ENCODE results near the gene DENND1A. TPM values are rescaled to one million over a fixed set of nuclear protein-coding genes. Genes with fewer than 3 reads are reported as not detected.
A peak's percentile ranks its signal among the peaks of the same experiment; 100 is the strongest.

The DENND1A gene
- total and polyA plus RNA-seq, 2 experiments from 2014 or later = 13.1 to 14.5 TPM

DNA sequence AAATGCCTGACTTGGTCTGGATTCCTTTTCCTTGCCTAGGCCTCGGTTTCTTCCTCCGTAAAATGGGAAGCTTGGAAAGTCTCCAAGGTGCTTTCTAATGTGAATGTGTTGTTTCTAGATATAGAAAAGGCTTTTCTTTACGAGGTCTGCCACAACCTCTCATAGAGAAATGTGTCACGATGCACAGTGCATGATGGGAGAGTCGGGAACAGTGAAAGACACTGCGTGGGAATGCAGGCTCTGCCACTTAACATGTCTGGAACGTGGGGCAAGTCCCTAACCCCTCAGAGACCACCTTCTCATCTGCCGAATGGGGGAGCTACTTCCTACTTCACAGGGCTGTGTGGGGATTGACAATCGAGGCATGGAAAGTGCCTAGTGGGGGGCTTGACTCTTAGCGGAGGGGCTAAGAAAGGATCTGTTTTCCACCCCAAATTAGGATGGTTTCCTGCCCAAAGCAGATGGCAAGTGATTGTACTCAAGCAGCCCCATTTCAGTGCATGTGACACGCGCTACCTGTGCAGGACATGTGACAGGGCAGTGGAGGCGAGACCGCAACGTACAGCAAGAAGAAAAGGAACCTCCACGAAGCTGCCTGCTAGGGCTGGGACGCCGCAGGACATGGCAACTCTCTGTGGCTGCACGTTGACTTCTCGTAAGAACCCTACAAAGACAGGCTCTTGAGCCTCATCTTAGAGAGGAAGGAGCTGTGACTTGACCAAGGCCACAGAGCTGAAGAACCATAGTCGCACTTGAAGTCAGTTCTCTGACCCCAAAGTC, 458.7 kb downstream of the DENND1A start:
- no peak for DNase-seq (ENCODE audit: low read depth in 1 of 2, low spot score in 1 of 2)
- TF ChIP-seq, protein P1, sequence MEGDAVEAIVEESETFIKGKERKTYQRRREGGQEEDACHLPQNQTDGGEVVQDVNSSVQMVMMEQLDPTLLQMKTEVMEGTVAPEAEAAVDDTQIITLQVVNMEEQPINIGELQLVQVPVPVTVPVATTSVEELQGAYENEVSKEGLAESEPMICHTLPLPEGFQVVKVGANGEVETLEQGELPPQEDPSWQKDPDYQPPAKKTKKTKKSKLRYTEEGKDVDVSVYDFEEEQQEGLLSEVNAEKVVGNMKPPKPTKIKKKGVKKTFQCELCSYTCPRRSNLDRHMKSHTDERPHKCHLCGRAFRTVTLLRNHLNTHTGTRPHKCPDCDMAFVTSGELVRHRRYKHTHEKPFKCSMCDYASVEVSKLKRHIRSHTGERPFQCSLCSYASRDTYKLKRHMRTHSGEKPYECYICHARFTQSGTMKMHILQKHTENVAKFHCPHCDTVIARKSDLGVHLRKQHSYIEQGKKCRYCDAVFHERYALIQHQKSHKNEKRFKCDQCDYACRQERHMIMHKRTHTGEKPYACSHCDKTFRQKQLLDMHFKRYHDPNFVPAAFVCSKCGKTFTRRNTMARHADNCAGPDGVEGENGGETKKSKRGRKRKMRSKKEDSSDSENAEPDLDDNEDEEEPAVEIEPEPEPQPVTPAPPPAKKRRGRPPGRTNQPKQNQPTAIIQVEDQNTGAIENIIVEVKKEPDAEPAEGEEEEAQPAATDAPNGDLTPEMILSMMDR (IDR thresholded peaks at IDR 0.05; ENCODE audit: low read depth, low read length) = no peak
- H3K27me3 ChIP-seq = no peaks in the 10 kb centered on the region
- no peak overlapping the region for H3K27ac ChIP-seq
- no peaks in the 10 kb centered on the region for H3K36me3 ChIP-seq
- no peaks in the 10 kb centered on the region for H3K9me3 ChIP-seq (ENCODE audit: low read depth)
- peaks cover 10% of the 10 kb centered on the region for H3K4me1 ChIP-seq (ENCODE audit: low read depth)
- no peak overlapping the region for H3K4me3 ChIP-seq

DNA sequence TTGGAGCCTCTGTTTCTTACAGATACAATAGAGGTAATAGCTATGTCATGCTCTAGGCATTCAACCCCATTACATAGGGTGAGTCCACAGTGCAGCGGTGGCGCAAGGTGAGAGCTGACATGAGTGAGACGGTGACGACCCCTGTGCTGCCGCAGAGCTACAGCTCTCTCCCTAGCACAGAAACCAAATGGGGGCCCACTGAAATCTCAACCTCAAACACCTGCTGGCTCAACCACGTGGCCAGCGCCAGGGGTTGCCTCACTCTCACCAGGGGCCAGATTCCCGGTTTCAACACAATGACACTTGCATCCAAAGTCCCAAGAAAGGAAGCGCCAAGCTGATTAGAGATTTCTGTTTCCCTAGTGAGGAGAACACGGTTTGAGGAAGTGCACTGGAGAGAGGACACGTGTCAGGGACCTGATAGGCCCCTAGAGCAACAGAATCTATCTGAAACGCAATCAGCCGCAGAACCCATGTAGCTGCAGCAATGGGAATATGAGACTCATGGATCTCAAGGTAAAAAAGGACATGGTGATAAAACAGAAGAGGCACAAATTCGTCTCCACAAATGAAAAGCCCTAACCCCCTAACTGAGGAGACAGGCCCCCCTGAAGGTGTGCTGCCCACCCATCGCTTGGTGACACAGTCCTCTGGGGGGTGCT, 459.7 kb downstream of the DENND1A start:
- TF ChIP-seq, protein P1 (IDR thresholded peaks at IDR 0.05; ENCODE audit: low read depth, low read length) = no peak
- H3K9me3 ChIP-seq (ENCODE audit: low read depth) = no peaks in the 10 kb centered on the region
- peaks cover 10% of the 10 kb centered on the region for H3K4me1 ChIP-seq (ENCODE audit: low read depth)
- H3K36me3 ChIP-seq = no peaks in the 10 kb centered on the region
- H3K27ac ChIP-seq = no peak overlapping the region
- H3K4me3 ChIP-seq = no peak overlapping the region
- DNase-seq (ENCODE audit: low read depth in 1 of 2, low spot score in 1 of 2) = peak in 1 of 2 donors; percentile 49
- H3K27me3 ChIP-seq = no peaks in the 10 kb centered on the region

DNA sequence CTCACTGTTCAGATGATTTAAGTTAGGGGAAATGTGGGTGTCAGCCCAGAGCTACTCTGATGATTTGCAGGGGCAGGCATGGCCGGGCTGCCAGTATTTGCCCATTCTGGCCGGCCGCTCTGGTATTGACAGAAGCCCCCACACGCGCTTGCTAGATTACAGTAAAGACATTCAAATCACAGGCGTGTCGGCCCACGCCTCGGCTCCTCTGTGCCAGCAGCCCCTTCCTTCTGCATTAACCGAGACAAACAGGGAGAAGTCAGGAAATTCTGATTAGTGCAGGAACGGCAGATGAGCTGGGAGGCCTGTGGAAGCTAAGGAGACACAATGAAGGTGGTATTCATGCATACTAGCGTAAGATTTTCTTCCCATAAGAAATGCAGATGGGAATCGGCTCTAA, 460.6 kb downstream of the DENND1A start:
- Histone ChIP-seq H3K36me3 (no peaks in the 10 kb centered on the region), H3K9me3 (ENCODE audit: low read depth) (no peaks in the 10 kb centered on the region), H3K4me1 (ENCODE audit: low read depth) (peaks cover 10% of the 10 kb centered on the region), H3K4me3 (no peak overlapping the region), H3K27ac (no peak overlapping the region), H3K27me3 (no peaks in the 10 kb centered on the region)
- DNase-seq (ENCODE audit: low read depth in 1 of 2, low spot score in 1 of 2) = no peak
- TF ChIP-seq, protein P1 (IDR thresholded peaks at IDR 0.05; ENCODE audit: low read depth, low read length) = no peak

DNA sequence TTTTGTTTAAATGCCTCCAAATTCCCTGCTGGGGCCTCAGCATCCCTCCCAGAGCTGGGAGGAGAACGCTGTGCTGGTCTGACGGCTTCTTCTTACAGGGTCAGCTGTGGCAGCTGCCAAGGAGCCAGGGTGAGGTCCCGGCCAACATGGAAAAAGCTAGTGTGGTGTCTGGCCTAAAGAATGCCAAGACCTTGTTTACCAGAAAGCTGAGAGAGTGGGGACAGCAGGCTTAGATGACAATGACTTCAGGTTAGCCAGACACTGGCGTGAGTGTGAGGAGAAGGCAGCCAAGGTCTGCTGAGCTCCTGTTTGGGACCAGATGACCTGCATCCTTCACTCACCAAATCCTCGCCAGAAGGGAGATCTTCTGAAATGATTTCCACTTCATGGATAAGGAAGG, 461.4 kb downstream of the DENND1A start:
- Histone ChIP-seq H3K36me3 (no peaks in the 10 kb centered on the region), H3K27me3 (no peaks in the 10 kb centered on the region), H3K4me1 (ENCODE audit: low read depth) (peaks cover 8% of the 10 kb centered on the region), H3K4me3 (no peak overlapping the region), H3K9me3 (ENCODE audit: low read depth) (no peaks in the 10 kb centered on the region), H3K27ac (no peak overlapping the region)
- no peak for DNase-seq (ENCODE audit: low read depth in 1 of 2, low spot score in 1 of 2)
- TF ChIP-seq, protein P1 (IDR thresholded peaks at IDR 0.05; ENCODE audit: low read depth, low read length) = no peak

DNA sequence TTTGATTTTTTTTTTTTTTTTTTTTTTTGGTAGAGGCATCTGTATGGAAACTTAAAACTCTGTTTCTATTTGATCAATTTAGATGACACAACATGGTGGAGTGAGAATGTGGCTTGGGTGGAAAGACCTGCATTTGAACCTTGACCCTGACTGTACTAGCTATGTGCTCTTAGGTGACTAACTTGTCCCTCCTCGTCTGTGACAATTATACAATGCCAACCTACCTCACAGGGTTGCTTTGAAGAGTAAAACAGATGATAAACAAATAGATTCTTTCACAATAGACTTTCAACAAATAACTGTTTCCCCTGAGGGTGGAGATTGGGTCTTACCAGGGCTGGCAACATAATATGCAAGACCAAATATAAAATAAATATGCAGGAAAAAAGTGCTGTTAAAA, 464.6 kb downstream of the DENND1A start:
- Histone ChIP-seq H3K27me3 (no peaks in the 10 kb centered on the region), H3K9me3 (ENCODE audit: low read depth) (no peaks in the 10 kb centered on the region), H3K27ac (no peak overlapping the region), H3K4me3 (no peak overlapping the region), H3K4me1 (ENCODE audit: low read depth) (no peaks in the 10 kb centered on the region), H3K36me3 (no peaks in the 10 kb centered on the region)
- TF ChIP-seq, protein P1 (IDR thresholded peaks at IDR 0.05; ENCODE audit: low read depth, low read length) = no peak
- no peak for DNase-seq (ENCODE audit: low read depth in 1 of 2, low spot score in 1 of 2)
